ENCODE measurements around the gene SLC1A3.
A peak's percentile ranks its signal among the peaks of the same experiment; 100 is the strongest.

The SLC1A3 gene

GRCh38 chr5:36720688-36721087 is 114.3 kb downstream of the SLC1A3 start:
- peaks cover 7 to 40% (median 21%) of the 10 kb centered on the region in 4 experiments for H3K4me1 ChIP-seq (ENCODE audit: control extremely low read depth in 1 of 4, control insufficient read depth in 4 of 4, insufficient read depth in 4 of 4, low read length in 3 of 4)
- WGBS (ENCODE audit: insufficient coverage) = no CpG with 5 or more reads among the region's 4 CpGs
- POLR2A ChIA-PET = no interaction called here

GRCh38 chr5:36721664-36722235 is 115.3 kb downstream of the SLC1A3 start:
- Histone ChIP-seq H3K36me3 (ENCODE audit: control insufficient read depth in 4 of 4, insufficient read depth in 4 of 4, low read length in 3 of 4) (no peaks in the 10 kb centered on the region), H3K9me3 (ENCODE audit: control extremely low read depth in 1 of 5, control insufficient read depth in 4 of 5, insufficient read depth in 2 of 5, low read depth in 1 of 5, low read length in 4 of 5) (no peaks in the 10 kb centered on the region), H3K27me3 (replicated peaks in 2 of 5; ENCODE audit: control insufficient read depth in 4 of 5, insufficient read depth in 5 of 5, low read length in 4 of 5) (no peaks in the 10 kb centered on the region), H3K27ac (ENCODE audit: insufficient read depth in 1 of 2, low read depth in 1 of 2, low read length in 2 of 2, poor library complexity in 1 of 2, severe bottlenecking in 2 of 2) (no peak overlapping the region), H3K4me1 (ENCODE audit: control extremely low read depth in 1 of 4, control insufficient read depth in 4 of 4, insufficient read depth in 4 of 4, low read length in 3 of 4) (peaks cover 7 to 40% (median 21%) of the 10 kb centered on the region in 4 experiments), H3K4me3 (ENCODE audit: control insufficient read depth in 1 of 7, extremely low read depth in 1 of 7, insufficient read depth in 4 of 7, low read depth in 2 of 7, low read length in 6 of 7) (no peak overlapping the region)
- ChIA-PET CTCF (interaction anchor here (1.0 to 2.2 kb wide), 2 partner anchors 25 to 26 kb away, joined by 3 to 9 read pairs; no protein-coding TSS in a partner anchor), POLR2A (no interaction called here)
- WGBS (ENCODE audit: insufficient coverage) = no CpG with 5 or more reads among the region's 5 CpGs
- no peak for DNase-seq

More at GRCh38 chr5:36720688-36721087, 114.3 kb downstream of the SLC1A3 start:
- Histone ChIP-seq H3K27ac (ENCODE audit: insufficient read depth in 1 of 2, low read depth in 1 of 2, low read length in 2 of 2, poor library complexity in 1 of 2, severe bottlenecking in 2 of 2) (no peak overlapping the region), H3K27me3 (replicated peaks in 2 of 5; ENCODE audit: control insufficient read depth in 4 of 5, insufficient read depth in 5 of 5, low read length in 4 of 5) (no peaks in the 10 kb centered on the region), H3K36me3 (ENCODE audit: control insufficient read depth in 4 of 4, insufficient read depth in 4 of 4, low read length in 3 of 4) (peaks cover 0 to 4% (median 0%) of the 10 kb centered on the region in 4 experiments), H3K9me3 (ENCODE audit: control extremely low read depth in 1 of 5, control insufficient read depth in 4 of 5, insufficient read depth in 2 of 5, low read depth in 1 of 5, low read length in 4 of 5) (no peaks in the 10 kb centered on the region), H3K4me3 (ENCODE audit: control insufficient read depth in 1 of 7, extremely low read depth in 1 of 7, insufficient read depth in 4 of 7, low read depth in 2 of 7, low read length in 6 of 7) (no peak overlapping the region)
- peak in 2 of 3 donors; percentile 25 to 38 for DNase-seq
- CTCF ChIA-PET = interaction anchor here (2.2 kb wide), 1 partner anchor 24 kb away, joined by 9 read pairs; no protein-coding TSS in a partner anchor

GRCh38 chr5:36722900-36723299 is 116.5 kb downstream of the SLC1A3 start:
- no peaks in the 10 kb centered on the region for H3K36me3 ChIP-seq (ENCODE audit: control insufficient read depth in 4 of 4, insufficient read depth in 4 of 4, low read length in 3 of 4)
- POLR2A ChIA-PET = no interaction called here
- peak; percentile 50 to 84 (median 82) for DNase-seq
- peaks cover 7 to 40% (median 21%) of the 10 kb centered on the region in 4 experiments for H3K4me1 ChIP-seq (ENCODE audit: control extremely low read depth in 1 of 4, control insufficient read depth in 4 of 4, insufficient read depth in 4 of 4, low read length in 3 of 4)
- CTCF ChIA-PET = interaction anchor here (1.0 to 2.3 kb wide), 4 partner anchors 9 to 282 kb away, joined by 3 to 8 read pairs (median 5); no protein-coding TSS in a partner anchor
- WGBS (ENCODE audit: insufficient coverage) = 48% methylated on average over 5 of the region's 6 CpGs
- no peaks in the 10 kb centered on the region for H3K27me3 ChIP-seq (replicated peaks in 2 of 5; ENCODE audit: control insufficient read depth in 4 of 5, insufficient read depth in 5 of 5, low read length in 4 of 5)
- no peaks in the 10 kb centered on the region for H3K9me3 ChIP-seq (ENCODE audit: control extremely low read depth in 1 of 5, control insufficient read depth in 4 of 5, insufficient read depth in 2 of 5, low read depth in 1 of 5, low read length in 4 of 5)
- H3K27ac ChIP-seq (ENCODE audit: insufficient read depth in 1 of 2, low read depth in 1 of 2, low read length in 2 of 2, poor library complexity in 1 of 2, severe bottlenecking in 2 of 2) = no peak overlapping the region
- peak overlapping the region in 1 of 7 experiments; percentile 13 for H3K4me3 ChIP-seq (ENCODE audit: control insufficient read depth in 1 of 7, extremely low read depth in 1 of 7, insufficient read depth in 4 of 7, low read depth in 2 of 7, low read length in 6 of 7)

- Histone ChIP-seq H3K9me3 (ENCODE audit: control extremely low read depth in 1 of 5, control insufficient read depth in 4 of 5, insufficient read depth in 2 of 5, low read depth in 1 of 5, low read length in 4 of 5) (no peaks in the 10 kb centered on the region), H3K27me3 (replicated peaks in 2 of 5; ENCODE audit: control insufficient read depth in 4 of 5, insufficient read depth in 5 of 5, low read length in 4 of 5) (no peaks in the 10 kb centered on the region), H3K36me3 (ENCODE audit: control insufficient read depth in 4 of 4, insufficient read depth in 4 of 4, low read length in 3 of 4) (no peaks in the 10 kb centered on the region), H3K4me1 (ENCODE audit: control extremely low read depth in 1 of 4, control insufficient read depth in 4 of 4, insufficient read depth in 4 of 4, low read length in 3 of 4) (peaks cover 7 to 40% (median 21%) of the 10 kb centered on the region in 4 experiments), H3K27ac (ENCODE audit: insufficient read depth in 1 of 2, low read depth in 1 of 2, low read length in 2 of 2, poor library complexity in 1 of 2, severe bottlenecking in 2 of 2) (peak overlapping the region in 1 of 2 experiments; percentile 80), H3K4me3 (ENCODE audit: control insufficient read depth in 1 of 7, extremely low read depth in 1 of 7, insufficient read depth in 4 of 7, low read depth in 2 of 7, low read length in 6 of 7) (peak overlapping the region in 6 of 7 experiments; percentile 28 to 70 (median 54))
- 89% methylated on average over 1 of the region's 2 CpGs for WGBS (ENCODE audit: insufficient coverage)
- peak in 2 of 3 donors; percentile 42 to 50 for DNase-seq
- ChIA-PET POLR2A (interaction anchor here (1.2 to 1.4 kb wide), 2 partner anchors 16 to 152 kb away, joined by 3 read pairs; no protein-coding TSS in a partner anchor), CTCF (interaction anchor here (0.9 to 2.3 kb wide), 5 partner anchors 8 to 309 kb away, joined by 3 to 6 read pairs (median 3); no protein-coding TSS in a partner anchor)
Observed at GRCh38 chr5:36723912-36724311, 117.5 kb downstream of the SLC1A3 start.

GRCh38 chr5:36724467-36725332 is 118.3 kb downstream of the SLC1A3 start:
- Histone ChIP-seq H3K4me3 (ENCODE audit: control insufficient read depth in 1 of 7, extremely low read depth in 1 of 7, insufficient read depth in 4 of 7, low read depth in 2 of 7, low read length in 6 of 7) (peak overlapping the region; percentile 9 to 70 (median 50)), H3K36me3 (ENCODE audit: control insufficient read depth in 4 of 4, insufficient read depth in 4 of 4, low read length in 3 of 4) (no peaks in the 10 kb centered on the region), H3K4me1 (ENCODE audit: control extremely low read depth in 1 of 4, control insufficient read depth in 4 of 4, insufficient read depth in 4 of 4, low read length in 3 of 4) (peaks cover 7 to 44% (median 21%) of the 10 kb centered on the region in 4 experiments), H3K27ac (ENCODE audit: insufficient read depth in 1 of 2, low read depth in 1 of 2, low read length in 2 of 2, poor library complexity in 1 of 2, severe bottlenecking in 2 of 2) (peak overlapping the region; percentile 48 to 80), H3K27me3 (replicated peaks in 2 of 5; ENCODE audit: control insufficient read depth in 4 of 5, insufficient read depth in 5 of 5, low read length in 4 of 5) (no peaks in the 10 kb centered on the region), H3K9me3 (ENCODE audit: control extremely low read depth in 1 of 5, control insufficient read depth in 4 of 5, insufficient read depth in 2 of 5, low read depth in 1 of 5, low read length in 4 of 5) (no peaks in the 10 kb centered on the region)
- WGBS (ENCODE audit: insufficient coverage) = 21% methylated on average over 3 of the region's 6 CpGs
- CTCF ChIA-PET = interaction anchor here (0.8 to 2.3 kb wide), 10 partner anchors 9 to 310 kb away, joined by 3 to 6 read pairs (median 4); no protein-coding TSS in a partner anchor
- POLR2A ChIA-PET = interaction anchor here (1.2 to 1.4 kb wide), 2 partner anchors 15 to 151 kb away, joined by 3 read pairs; no protein-coding TSS in a partner anchor
- DNase-seq = peak; percentile 79 to 93 (median 90)

- Histone ChIP-seq H3K27me3 (replicated peaks in 2 of 5; ENCODE audit: control insufficient read depth in 4 of 5, insufficient read depth in 5 of 5, low read length in 4 of 5) (no peaks in the 10 kb centered on the region), H3K4me1 (ENCODE audit: control extremely low read depth in 1 of 4, control insufficient read depth in 4 of 4, insufficient read depth in 4 of 4, low read length in 3 of 4) (peaks cover 7 to 41% (median 21%) of the 10 kb centered on the region in 4 experiments), H3K27ac (ENCODE audit: insufficient read depth in 1 of 2, low read depth in 1 of 2, low read length in 2 of 2, poor library complexity in 1 of 2, severe bottlenecking in 2 of 2) (no peak overlapping the region), H3K9me3 (ENCODE audit: control extremely low read depth in 1 of 5, control insufficient read depth in 4 of 5, insufficient read depth in 2 of 5, low read depth in 1 of 5, low read length in 4 of 5) (no peaks in the 10 kb centered on the region), H3K4me3 (ENCODE audit: control insufficient read depth in 1 of 7, extremely low read depth in 1 of 7, insufficient read depth in 4 of 7, low read depth in 2 of 7, low read length in 6 of 7) (no peak overlapping the region), H3K36me3 (ENCODE audit: control insufficient read depth in 4 of 4, insufficient read depth in 4 of 4, low read length in 3 of 4) (no peaks in the 10 kb centered on the region)
- CTCF ChIA-PET = no interaction called here
- POLR2A ChIA-PET = no interaction called here
- WGBS (ENCODE audit: insufficient coverage) = no CpG with 5 or more reads among the region's 1 CpG
- DNase-seq = no peak
Observed at GRCh38 chr5:36726317-36726716, 119.9 kb downstream of the SLC1A3 start.
